Measurements from ENCODE around the gene RBM14. TPM values are rescaled to one million over a fixed set of nuclear protein-coding genes. Genes with fewer than 3 reads are reported as not detected.

Gene RBM14
- total RNA-seq, 1 donor = 22.4 TPM

DNA sequence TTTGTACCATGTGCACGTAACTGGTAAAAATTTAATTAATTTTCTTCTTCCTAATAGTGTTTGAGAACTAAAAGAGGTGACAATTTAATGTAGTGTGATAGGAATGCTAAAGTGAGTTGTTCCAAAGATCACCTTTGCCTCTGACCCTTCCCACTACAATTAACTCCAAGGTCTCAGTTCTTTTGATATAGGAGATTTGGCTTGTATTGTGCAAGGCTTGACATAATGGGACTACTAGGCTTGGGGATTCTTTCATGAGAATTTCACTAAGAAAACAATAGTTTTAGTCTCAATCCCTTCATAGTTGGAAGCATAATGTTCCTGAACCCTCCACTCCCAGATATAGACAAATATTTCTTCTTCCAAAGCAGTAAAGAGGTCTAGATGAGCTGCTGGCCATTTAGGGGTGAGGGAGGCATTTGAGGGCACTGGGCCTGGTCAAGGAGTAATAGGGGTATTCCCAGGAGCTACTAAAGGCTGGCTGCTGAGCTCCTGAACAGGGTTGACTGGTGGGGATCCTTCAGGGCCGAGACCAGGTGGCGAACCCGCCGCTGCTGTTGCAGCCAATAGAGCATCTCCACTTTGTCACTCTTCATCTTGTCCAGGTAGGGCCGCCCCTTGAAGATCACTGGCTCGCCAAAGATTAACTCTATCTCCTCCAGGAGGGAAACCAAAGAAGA lies 26.3 kb upstream of the RBM14 start:
- H4K20me1 ChIP-seq (ENCODE audit: insufficient read depth, low read length) = no peaks in the 10 kb centered on the region
- peak; percentile 66 for DNase-seq (ENCODE audit: insufficient read length, low spot score, missing footprints)
- H3K79me2 ChIP-seq (ENCODE audit: insufficient read depth, low read length) = peaks cover 20% of the 10 kb centered on the region
- H3K27ac ChIP-seq (ENCODE audit: low read depth, low read length) = no peak overlapping the region
- no peaks in the 10 kb centered on the region for H3K36me3 ChIP-seq (ENCODE audit: insufficient read depth, low read length)
- no peaks in the 10 kb centered on the region for H3K9me3 ChIP-seq (ENCODE audit: low read depth, low read length)
- no peak overlapping the region for H3K4me2 ChIP-seq (ENCODE audit: insufficient read depth, low read length)
- H2AFZ ChIP-seq (ENCODE audit: low read length) = no peak overlapping the region
- H3K4me3 ChIP-seq (ENCODE audit: insufficient read depth, low read length) = no peak overlapping the region
- H3K4me1 ChIP-seq (ENCODE audit: insufficient read depth, low read length) = peaks cover 17% of the 10 kb centered on the region
- no peaks in the 10 kb centered on the region for H3K27me3 ChIP-seq (ENCODE audit: insufficient read depth, low read length)
- TF ChIP-seq, protein P1, sequence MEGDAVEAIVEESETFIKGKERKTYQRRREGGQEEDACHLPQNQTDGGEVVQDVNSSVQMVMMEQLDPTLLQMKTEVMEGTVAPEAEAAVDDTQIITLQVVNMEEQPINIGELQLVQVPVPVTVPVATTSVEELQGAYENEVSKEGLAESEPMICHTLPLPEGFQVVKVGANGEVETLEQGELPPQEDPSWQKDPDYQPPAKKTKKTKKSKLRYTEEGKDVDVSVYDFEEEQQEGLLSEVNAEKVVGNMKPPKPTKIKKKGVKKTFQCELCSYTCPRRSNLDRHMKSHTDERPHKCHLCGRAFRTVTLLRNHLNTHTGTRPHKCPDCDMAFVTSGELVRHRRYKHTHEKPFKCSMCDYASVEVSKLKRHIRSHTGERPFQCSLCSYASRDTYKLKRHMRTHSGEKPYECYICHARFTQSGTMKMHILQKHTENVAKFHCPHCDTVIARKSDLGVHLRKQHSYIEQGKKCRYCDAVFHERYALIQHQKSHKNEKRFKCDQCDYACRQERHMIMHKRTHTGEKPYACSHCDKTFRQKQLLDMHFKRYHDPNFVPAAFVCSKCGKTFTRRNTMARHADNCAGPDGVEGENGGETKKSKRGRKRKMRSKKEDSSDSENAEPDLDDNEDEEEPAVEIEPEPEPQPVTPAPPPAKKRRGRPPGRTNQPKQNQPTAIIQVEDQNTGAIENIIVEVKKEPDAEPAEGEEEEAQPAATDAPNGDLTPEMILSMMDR (IDR thresholded peaks at IDR 0.05; ENCODE audit: extremely low read depth, low read depth, low read length) = no peak

DNA sequence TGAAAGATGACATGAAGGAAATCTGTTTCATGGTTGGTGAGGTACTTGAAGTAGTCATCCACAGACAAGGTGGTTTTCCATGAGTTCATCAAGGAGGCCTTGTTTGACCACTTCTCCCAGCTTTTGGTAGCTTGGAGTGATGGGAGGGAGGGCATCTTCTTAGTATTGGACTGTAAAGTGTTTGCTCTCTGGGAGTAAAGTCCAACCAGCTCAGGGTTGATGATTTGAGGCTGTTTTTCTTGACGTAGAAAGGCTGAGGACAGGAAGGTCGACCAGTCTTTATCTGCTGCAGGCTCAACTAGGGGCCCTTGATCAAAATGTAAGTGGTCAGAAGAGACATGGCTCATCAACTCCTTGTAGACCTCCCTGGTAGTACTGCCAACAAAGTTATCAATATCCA lies 25.3 kb upstream of the RBM14 start:
- Histone ChIP-seq H3K9me3 (ENCODE audit: low read depth, low read length) (no peaks in the 10 kb centered on the region), H3K79me2 (ENCODE audit: insufficient read depth, low read length) (peaks cover 26% of the 10 kb centered on the region), H3K4me3 (ENCODE audit: insufficient read depth, low read length) (no peak overlapping the region), H3K27ac (ENCODE audit: low read depth, low read length) (no peak overlapping the region), H3K36me3 (ENCODE audit: insufficient read depth, low read length) (no peaks in the 10 kb centered on the region), H3K4me2 (ENCODE audit: insufficient read depth, low read length) (no peak overlapping the region), H3K4me1 (ENCODE audit: insufficient read depth, low read length) (peaks cover 24% of the 10 kb centered on the region), H2AFZ (ENCODE audit: low read length) (no peak overlapping the region), H3K27me3 (ENCODE audit: insufficient read depth, low read length) (no peaks in the 10 kb centered on the region), H4K20me1 (ENCODE audit: insufficient read depth, low read length) (no peaks in the 10 kb centered on the region)
- DNase-seq (ENCODE audit: insufficient read length, low spot score, missing footprints) = peak; percentile 41
- TF ChIP-seq, protein P1 (IDR thresholded peaks at IDR 0.05; ENCODE audit: extremely low read depth, low read depth, low read length) = no peak

DNA sequence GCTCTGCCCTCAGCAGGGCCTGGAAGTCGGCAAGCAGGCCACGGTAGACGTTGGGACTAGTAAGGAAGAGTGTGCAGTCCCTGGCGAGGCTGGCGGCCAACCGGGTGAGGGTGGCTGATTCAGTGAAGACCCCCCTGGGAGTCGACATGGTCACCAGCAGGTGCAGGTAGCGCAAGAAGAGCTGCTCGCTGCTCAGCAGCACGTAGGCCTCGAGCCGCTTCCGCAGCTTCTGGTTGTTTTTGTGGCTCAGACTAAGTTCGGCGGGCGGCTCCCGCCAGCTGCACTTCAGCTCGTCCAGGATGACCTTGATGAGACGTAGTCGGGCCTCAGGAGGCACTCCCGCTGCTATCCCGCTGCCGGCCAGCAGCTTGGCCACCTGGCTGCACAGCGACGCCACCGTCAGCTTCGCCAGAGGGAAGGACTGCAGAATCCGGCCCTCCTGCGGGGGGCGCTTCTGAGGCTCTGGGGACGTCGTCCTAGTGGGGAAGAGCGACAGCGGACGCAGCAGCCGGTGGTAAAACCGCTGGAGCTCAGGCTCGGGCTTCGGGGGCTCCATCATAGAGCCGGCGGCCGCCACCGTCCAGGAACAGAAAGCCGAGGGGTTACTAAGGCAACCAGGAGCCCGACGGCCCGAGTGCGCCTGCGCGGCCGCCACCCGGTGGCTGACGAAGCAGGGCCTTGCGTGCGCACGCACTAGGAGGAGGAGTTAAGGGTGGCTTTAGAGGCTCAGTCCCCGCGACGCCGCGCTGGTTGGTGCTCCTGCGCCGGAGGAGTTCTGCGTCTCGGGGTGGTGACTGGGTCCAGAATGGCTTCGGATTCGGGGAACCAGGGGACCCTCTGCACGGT lies 23.8 kb upstream of the RBM14 start, which contains the start of the genes CCDC87 and CCS:
Gene CCDC87 (minus strand): TSS at position 607 of the 846 bp plus-strand sequence. CDS start 48 bp downstream, at position 559.
Gene CCS (plus strand): TSS at position 729 of the 846 bp plus-strand sequence. CDS start 77 bp downstream, at position 806.
- no peaks in the 10 kb centered on the region for H3K9me3 ChIP-seq (ENCODE audit: low read depth, low read length)
- H3K4me1 ChIP-seq (ENCODE audit: insufficient read depth, low read length) = peaks cover 24% of the 10 kb centered on the region
- H3K4me2 ChIP-seq (ENCODE audit: insufficient read depth, low read length) = peak within 1 kb of the TSS; percentile 94
- peak within 1 kb of the TSS; percentile 91 for H3K4me3 ChIP-seq (ENCODE audit: insufficient read depth, low read length)
- no peaks in the 10 kb centered on the region for H3K36me3 ChIP-seq (ENCODE audit: insufficient read depth, low read length)
- TF ChIP-seq, protein P1 (IDR thresholded peaks at IDR 0.05; ENCODE audit: extremely low read depth, low read depth, low read length) = peak; percentile 55
- H3K27me3 ChIP-seq (ENCODE audit: insufficient read depth, low read length) = no peaks in the 10 kb centered on the region
- H2AFZ ChIP-seq (ENCODE audit: low read length) = peak within 1 kb of the TSS; percentile 96
- H3K27ac ChIP-seq (ENCODE audit: low read depth, low read length) = peak within 1 kb of the TSS; percentile 75
- H4K20me1 ChIP-seq (ENCODE audit: insufficient read depth, low read length) = no peaks in the 10 kb centered on the region
- peaks cover 31% of the 10 kb centered on the region for H3K79me2 ChIP-seq (ENCODE audit: insufficient read depth, low read length)
- peak; percentile 100 for DNase-seq (ENCODE audit: insufficient read length, low spot score, missing footprints)

DNA sequence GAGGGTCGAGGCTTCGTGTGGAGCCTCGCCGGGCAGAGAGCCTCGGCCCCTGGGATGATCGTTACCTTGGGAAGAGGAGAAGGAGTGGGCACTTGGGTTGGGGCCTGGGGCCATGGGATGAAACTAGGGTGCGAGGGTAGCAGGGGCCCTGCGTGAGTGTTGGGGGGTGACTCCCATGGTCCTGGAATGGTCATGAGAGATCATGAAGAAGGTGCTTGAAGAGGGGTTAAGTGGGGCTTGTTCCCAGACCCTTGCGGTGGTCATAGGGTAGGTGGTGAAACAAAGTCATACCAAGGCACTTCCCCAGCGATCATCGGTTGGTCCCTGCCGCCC lies 23.2 kb upstream of the RBM14 start:
- H3K79me2 ChIP-seq (ENCODE audit: insufficient read depth, low read length) = peaks cover 34% of the 10 kb centered on the region
- H3K4me3 ChIP-seq (ENCODE audit: insufficient read depth, low read length) = peak overlapping the region; percentile 91
- H3K27ac ChIP-seq (ENCODE audit: low read depth, low read length) = peak overlapping the region; percentile 75

More for the DNA sequence above, 23.2 kb upstream of the RBM14 start:
- no peaks in the 10 kb centered on the region for H3K9me3 ChIP-seq (ENCODE audit: low read depth, low read length)
- peaks cover 24% of the 10 kb centered on the region for H3K4me1 ChIP-seq (ENCODE audit: insufficient read depth, low read length)
- H3K36me3 ChIP-seq (ENCODE audit: insufficient read depth, low read length) = no peaks in the 10 kb centered on the region
- H2AFZ ChIP-seq (ENCODE audit: low read length) = peak overlapping the region; percentile 89
- TF ChIP-seq, protein P1 (IDR thresholded peaks at IDR 0.05; ENCODE audit: extremely low read depth, low read depth, low read length) = no peak
- H3K27me3 ChIP-seq (ENCODE audit: insufficient read depth, low read length) = no peaks in the 10 kb centered on the region
- peak overlapping the region; percentile 94 for H3K4me2 ChIP-seq (ENCODE audit: insufficient read depth, low read length)
- H4K20me1 ChIP-seq (ENCODE audit: insufficient read depth, low read length) = no peaks in the 10 kb centered on the region
- DNase-seq (ENCODE audit: insufficient read length, low spot score, missing footprints) = no peak
